EH (cell line): ENCODE data around the gene SH3RF2.
"Not testable (repeated sequence)": the region's sequence is repeated elsewhere in the genome, so short reads cannot be mapped to it uniquely, and the experiment has no call there.

Experiments used
- DNase-seq: peaks from one replicate; pipeline ENCODE4 v3.0.0-alpha.2; 2015; ENCODE audit warnings: low read depth

SH3RF2 gene, protein sequence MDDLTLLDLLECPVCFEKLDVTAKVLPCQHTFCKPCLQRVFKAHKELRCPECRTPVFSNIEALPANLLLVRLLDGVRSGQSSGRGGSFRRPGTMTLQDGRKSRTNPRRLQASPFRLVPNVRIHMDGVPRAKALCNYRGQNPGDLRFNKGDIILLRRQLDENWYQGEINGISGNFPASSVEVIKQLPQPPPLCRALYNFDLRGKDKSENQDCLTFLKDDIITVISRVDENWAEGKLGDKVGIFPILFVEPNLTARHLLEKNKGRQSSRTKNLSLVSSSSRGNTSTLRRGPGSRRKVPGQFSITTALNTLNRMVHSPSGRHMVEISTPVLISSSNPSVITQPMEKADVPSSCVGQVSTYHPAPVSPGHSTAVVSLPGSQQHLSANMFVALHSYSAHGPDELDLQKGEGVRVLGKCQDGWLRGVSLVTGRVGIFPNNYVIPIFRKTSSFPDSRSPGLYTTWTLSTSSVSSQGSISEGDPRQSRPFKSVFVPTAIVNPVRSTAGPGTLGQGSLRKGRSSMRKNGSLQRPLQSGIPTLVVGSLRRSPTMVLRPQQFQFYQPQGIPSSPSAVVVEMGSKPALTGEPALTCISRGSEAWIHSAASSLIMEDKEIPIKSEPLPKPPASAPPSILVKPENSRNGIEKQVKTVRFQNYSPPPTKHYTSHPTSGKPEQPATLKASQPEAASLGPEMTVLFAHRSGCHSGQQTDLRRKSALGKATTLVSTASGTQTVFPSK

DNA sequence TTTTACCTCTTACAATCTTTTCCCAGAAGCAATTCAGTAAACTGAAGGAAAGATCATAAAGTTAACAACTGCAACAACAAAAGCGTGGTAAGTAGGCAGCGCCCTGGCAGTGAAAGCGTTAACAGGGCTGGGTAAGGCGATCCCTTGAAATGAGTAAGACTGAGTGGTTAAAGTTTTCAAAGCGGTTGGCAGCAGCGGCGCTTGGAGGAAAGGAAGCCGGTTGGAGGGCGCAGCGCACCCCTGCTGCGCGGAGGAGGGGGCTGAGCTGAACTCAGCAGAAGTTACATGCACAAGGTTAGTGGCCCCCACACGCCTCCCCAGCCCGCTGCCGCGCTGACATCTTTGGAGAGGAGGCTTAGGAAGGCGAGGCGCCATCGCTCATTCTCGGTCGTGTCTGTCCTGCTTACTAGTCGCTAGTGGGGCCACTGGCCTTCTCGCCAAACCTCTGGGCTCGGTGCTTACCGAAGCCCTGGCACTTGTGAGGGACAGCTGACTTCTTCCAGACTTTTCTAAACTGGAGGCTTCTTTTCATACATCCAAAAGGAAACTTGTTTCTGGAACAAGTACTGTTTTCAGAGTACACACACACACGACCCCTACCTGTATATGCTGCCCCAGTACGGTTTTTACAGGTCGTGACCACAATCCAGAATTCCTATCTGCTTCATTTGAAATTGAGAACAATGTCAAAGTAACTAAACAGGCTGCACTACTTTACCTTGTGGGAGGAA, at the start of gene SH3RF2:
SH3RF2 (plus strand) TSS at position 178 of the 731 bp plus-strand sequence. CDS start 1,351 bp downstream, outside the sequence.
- peak; percentile 78 for DNase-seq

DNA sequence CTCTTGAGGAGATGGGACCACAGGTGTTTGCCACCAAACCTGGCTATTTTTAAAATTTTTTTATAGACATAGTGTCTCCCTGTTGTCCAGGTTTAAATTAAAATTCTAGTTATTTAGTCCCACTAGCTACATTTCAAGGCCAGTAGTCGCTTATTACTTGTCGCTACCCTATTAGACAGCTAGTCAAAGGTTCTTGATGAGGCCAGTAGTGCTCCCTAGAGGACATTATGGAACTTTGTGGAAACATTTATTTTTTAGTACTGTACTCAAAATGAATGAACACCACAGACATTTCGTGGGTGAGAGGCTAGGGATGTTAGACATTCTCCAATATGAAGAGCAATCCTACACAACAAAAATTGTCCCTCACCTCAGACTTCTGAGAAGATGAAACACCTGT, 49.2 kb upstream of the SH3RF2 start:
- no peak for DNase-seq

GRCh38 chr5:145887976-145888574, 48.3 kb upstream of the SH3RF2 start:
- DNase-seq = peak; percentile 69

DNA sequence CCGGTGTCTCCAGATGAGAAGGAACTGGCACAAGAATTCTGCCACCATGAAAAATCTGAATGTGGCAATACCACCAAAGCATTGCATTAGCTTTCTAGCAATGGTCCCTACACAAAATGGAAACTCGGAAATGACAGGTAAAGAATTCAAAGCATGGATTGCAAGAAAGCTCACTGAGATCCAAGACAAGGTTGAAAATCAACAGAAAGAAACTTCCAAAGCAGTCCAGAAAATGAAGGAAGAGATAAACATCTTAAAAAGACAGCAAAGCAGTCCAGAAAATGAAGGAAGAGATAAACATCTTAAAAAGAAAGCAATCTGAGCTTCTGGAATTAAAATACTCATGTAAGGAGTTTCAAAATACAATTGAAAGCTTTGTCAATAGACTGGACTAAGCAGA, 46.8 kb upstream of the SH3RF2 start:
- DNase-seq = no peak

DNA sequence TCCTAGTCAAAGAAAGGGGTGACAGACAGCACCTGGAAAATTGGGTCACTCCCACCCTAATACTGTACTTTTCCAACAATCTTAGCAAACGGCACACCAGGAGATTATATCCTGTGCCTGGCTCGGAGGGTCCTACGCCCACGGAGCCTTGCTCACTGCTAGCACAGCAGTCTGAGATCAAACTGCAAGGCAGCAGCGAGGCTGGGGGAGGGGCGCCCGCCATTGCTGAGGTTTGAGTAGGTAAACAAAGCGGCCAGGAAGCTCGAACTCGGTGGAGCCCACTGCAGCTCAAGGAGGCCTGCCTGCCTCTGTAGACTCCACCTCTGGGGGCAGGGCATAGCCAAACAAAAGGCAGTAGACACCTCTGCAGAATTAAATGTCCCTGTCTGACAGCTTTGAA, 45.0 kb upstream of the SH3RF2 start:
- DNase-seq = not testable (repeated sequence)

DNA sequence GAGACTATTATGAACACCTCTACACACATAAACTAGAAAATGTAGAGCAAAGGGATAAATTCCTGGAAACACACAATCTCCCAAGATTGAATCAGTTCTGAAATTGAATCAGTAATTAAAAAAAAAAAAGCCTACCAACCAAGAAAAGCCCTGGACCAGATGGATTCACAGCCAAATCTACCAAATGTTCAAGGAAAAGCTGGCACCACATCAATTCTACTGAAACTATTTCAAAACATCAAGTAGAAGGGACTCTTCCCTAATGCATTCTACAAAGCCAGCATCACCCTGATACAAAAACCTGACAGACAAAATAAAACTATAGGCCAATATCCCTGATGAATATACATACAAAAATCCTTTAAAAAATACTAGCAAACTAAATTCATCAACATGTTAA, 38.2 kb upstream of the SH3RF2 start:
- no peak for DNase-seq

DNA sequence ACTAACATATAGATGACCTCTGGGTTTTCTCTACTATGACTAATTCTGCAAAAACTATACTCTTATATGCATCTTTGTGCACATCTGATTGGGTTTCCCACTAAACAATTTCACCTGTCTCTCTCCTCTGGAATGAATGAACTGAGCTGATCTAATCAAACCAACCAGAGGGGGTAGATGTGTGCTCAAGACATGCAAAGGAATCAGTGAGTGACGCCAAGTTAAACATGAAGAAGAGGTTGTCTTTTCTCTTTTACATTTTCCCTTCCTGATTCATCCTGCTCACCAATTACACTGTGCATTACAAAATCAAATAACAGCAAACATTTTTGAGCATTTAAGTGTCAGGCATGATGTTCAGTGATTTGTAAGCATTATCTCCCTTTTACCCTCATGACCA, 34.0 kb upstream of the SH3RF2 start:
- DNase-seq = peak; percentile 66

GRCh38 chr5:145903113-145903512, 33.3 kb upstream of the SH3RF2 start:
- DNase-seq = no peak

DNA sequence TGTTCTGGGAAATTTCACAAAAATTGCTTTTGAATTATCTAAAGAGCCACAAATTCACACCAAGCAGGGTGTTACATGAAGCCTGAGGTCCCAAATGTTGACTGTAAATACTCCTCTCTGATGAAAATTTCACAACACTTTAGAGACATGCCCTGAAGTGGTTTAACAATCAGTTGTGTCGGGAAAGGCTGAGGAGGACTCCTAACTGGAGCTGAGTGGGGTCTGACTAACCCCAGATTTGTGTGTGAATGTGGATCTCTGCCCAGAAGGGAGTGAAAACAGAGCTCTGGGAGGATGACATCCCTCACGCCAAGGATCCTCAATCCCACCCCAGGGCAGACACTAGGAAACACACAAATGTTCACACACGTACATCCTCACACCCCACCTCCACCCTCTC, 32.5 kb upstream of the SH3RF2 start:
- DNase-seq = peak; percentile 83

DNA sequence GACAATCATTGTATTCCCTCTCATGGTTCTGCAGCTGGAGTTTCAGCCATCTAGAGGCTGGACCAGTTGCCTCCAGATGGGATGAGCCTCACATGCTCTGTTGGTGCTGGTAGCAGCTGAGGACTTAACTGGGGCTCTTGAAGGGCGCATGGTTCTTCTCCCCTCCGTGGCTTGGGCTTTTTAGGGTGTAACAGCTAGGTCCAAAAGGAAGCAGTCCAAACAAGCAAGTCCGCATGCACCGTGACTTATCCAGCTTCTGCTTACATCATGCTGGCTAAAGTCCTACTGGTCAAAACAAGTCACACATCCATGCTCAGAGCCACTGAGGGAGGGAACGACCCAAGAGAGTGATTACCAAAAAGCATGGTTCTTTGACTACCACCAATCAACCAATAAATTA, 31.6 kb upstream of the SH3RF2 start:
- DNase-seq = no peak

GRCh38 chr5:145906401-145906800, 30.0 kb upstream of the SH3RF2 start:
- peak; percentile 61 for DNase-seq

GRCh38 chr5:145908206-145908960, 28.0 kb upstream of the SH3RF2 start:
- no peak for DNase-seq

GRCh38 chr5:145911164-145911563, 25.2 kb upstream of the SH3RF2 start:
- no peak for DNase-seq

DNA sequence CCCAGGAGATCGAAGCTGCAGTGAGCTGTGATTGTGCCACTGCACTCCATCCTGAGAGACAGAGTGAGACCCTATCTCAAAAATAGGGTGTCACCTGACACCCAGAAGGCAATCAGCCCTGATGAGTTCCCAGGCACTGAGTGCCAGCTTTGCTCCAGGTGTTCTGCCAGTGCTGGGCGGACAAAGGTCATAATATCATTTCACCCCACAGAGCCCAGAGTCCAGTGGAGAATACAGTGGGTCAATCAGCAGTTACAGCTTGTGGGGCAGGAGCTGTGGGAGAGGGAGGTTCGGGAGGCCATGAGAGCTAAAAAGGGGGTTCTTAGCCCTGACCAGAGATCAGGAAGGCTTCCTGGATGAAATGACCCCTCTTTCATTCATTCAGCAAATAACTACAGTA, 24.4 kb upstream of the SH3RF2 start:
- no peak for DNase-seq

GRCh38 chr5:145912594-145912993, 23.8 kb upstream of the SH3RF2 start:
- DNase-seq = no peak

- DNase-seq = no peak
Observed at GRCh38 chr5:145913701-145914100, 22.7 kb upstream of the SH3RF2 start.

DNA sequence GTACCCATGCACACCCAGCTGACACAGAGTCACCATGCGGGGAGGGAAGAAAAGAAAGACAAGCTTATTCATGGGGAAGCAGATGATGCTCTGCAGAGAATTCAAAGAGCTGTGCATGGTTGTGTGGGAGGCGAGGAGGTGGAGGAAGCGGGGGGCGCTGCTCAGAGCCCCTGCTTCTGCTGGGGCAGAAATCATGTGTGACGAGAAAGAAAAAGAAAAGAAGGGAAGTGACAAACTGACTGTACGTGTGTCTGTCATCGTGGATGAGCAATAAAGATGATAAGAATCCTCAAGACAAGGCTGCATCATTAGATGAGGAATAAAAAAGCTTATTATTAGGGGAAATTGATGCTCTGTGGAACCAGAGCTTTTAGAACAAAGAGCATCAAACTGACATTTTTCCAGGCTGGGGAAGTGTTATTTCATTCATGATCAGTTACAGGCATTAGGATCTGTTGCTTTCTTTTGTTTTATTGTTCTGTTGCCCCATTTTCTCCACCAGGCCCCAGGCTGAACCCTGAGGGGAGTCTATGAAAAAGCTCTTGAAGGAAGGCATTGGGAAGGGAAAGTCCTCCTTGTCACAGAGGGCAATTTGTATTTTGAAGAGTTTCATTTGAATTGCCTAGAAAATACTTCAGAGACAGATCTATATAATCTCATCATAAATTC, 20.3 kb upstream of the SH3RF2 start:
- DNase-seq = no peak

DNA sequence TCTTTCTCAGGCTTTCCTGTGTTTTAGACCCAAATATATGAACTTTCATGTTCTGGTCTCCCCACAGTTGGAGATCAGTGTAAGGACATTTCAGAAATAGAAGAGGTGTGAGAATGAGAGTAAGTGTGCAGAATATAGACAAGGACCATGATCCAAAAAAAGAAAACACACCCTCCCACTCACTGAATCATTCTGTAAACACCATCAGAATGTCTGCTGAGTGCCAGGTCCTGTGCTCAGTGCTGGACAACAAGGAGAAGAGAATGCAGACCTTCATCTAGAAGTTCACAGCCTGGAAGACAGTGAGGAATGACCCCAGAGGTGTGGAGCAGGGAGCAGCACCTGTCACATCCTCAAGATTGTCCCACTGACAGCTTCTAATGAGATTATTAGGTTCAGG, 19.1 kb upstream of the SH3RF2 start:
- DNase-seq = peak; percentile 50

DNA sequence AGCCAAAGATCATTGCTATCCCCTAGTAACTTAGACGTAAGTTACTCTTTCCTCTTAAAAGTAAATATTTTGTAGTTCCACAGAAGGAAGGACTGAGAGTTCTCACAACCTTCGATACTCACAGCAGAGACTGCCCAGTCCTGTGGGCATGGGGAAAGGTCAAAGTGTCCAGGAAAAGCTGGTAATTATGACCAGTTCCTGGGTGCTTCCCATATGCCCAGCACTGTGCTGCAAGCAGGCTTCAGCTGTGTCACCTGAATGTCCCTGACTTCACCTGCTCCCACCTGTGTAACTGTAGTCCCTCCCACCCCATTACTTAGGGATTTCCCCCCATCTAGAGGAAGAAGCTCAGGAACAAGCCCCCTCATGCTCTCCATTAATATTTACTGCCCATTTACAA, 18.0 kb upstream of the SH3RF2 start:
- no peak for DNase-seq

DNA sequence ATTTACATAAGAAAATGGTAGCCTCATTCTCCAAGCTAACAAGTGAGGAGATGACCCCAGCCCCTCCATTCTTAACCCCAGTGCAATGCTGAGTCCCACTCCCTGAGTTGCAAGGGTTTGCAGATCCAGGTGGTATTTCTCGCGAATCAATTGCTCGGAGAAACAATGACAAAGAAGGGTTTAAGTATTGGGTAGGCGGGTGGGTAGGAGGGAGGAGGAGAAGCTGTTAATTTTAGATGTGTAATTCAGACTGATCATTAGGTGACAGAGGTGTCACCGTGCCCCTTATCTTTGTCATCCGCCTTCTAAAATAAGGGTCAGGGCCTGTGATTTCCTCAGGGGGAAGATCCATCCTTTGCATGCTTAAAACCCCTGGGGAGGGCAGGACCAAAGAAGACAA, 17.0 kb upstream of the SH3RF2 start:
- no peak for DNase-seq
